Trophoblast cell (in vitro differentiated cells and primary cell): ENCODE data around the gene HIBADH.
"Not testable (repeated sequence)": the region's sequence is repeated elsewhere in the genome, so short reads cannot be mapped to it uniquely, and the experiment has no call there.

Experiments used
- DNase-seq, 2 donors: peaks; one replicate each; pipeline ENCODE4 v3.0.0-alpha.2; 2016
- H2AFZ ChIP-seq: 2 replicates; pipeline ENCODE4 v1.6.1; 2013; ENCODE audit warnings: low read length, moderate library complexity, mild to moderate bottlenecking; ENCODE audit not compliant: insufficient read depth, poor library complexity
- H2AK5ac ChIP-seq: 2 replicates; pipeline ENCODE4 v1.6.1; 2013; ENCODE audit warnings: mild to moderate bottlenecking, low read length
- H2BK120ac ChIP-seq: 2 replicates; pipeline ENCODE4 v1.6.1; 2013; ENCODE audit warnings: low read length, mild to moderate bottlenecking, moderate library complexity; ENCODE audit not compliant: insufficient read depth, poor library complexity
- H2BK12ac ChIP-seq: 2 replicates; pipeline ENCODE4 v1.6.1; 2013; ENCODE audit warnings: mild to moderate bottlenecking, low read length, moderate library complexity
- H2BK5ac ChIP-seq: 2 replicates; pipeline ENCODE4 v1.6.1; 2013; ENCODE audit warnings: low read length, low read depth, moderate library complexity, mild to moderate bottlenecking; ENCODE audit not compliant: poor library complexity
- H3K14ac ChIP-seq: 2 replicates; pipeline ENCODE4 v1.6.1; 2013; ENCODE audit warnings: mild to moderate bottlenecking, low read length
- H3K18ac ChIP-seq: 2 replicates; pipeline ENCODE4 v1.6.1; 2013; ENCODE audit warnings: mild to moderate bottlenecking, low read length
- H3K23ac ChIP-seq: 2 replicates; pipeline ENCODE4 v1.6.1; 2013; ENCODE audit warnings: low read length
- H3K27ac ChIP-seq: 2 replicates; pipeline ENCODE4 v1.5.1; 2013; ENCODE audit warnings: low read depth, mild to moderate bottlenecking, inconsistent platforms, low read length, moderate library complexity
- H3K27me3 ChIP-seq: 2 replicates; pipeline ENCODE4 v1.6.1; 2013; ENCODE audit warnings: inconsistent platforms, mild to moderate bottlenecking, low read length, moderate library complexity; ENCODE audit not compliant: insufficient read depth
- H3K36me3 ChIP-seq, 2 experiments: 1 replicate in 1 of 2; 2 replicates in 1 of 2; pipeline ENCODE4 v1.6.1; 2013; ENCODE audit warnings: low read length in 2 of 2, mild to moderate bottlenecking in 2 of 2, moderate library complexity in 1 of 2; ENCODE audit not compliant: insufficient read depth in 2 of 2, control insufficient read depth in 1 of 2
- H3K4ac ChIP-seq: 2 replicates; pipeline ENCODE4 v1.6.1; 2013; ENCODE audit warnings: low read depth, mild to moderate bottlenecking, low read length, moderate library complexity
- H3K4me1 ChIP-seq, 2 experiments: 1 replicate in 1 of 2; 2 replicates in 1 of 2; pipeline ENCODE4 v1.6.1; 2013; ENCODE audit warnings: low read length in 2 of 2, mild to moderate bottlenecking in 2 of 2, moderate library complexity in 1 of 2; ENCODE audit not compliant: insufficient read depth in 2 of 2, control insufficient read depth in 1 of 2
- H3K4me2 ChIP-seq: 2 replicates; pipeline ENCODE4 v1.6.1; 2013; ENCODE audit warnings: inconsistent platforms, mild to moderate bottlenecking, low read length, moderate library complexity
- H3K4me3 ChIP-seq: 2 replicates; pipeline ENCODE4 v1.5.1; 2013; ENCODE audit warnings: mild to moderate bottlenecking, low read depth, low read length, inconsistent platforms
- H3K79me1 ChIP-seq: one replicate; pipeline ENCODE4 v1.6.1; 2013; ENCODE audit warnings: low read length
- H3K79me2 ChIP-seq: 2 replicates; pipeline ENCODE4 v1.6.1; 2013; ENCODE audit warnings: low read length, mild to moderate bottlenecking; ENCODE audit not compliant: control insufficient read depth, insufficient read depth, poor library complexity
- H3K9ac ChIP-seq: 2 replicates; pipeline ENCODE4 v1.6.1; 2013; ENCODE audit warnings: mild to moderate bottlenecking, low read length
- H3K9me3 ChIP-seq: 2 replicates; pipeline ENCODE4 v1.6.1; 2013; ENCODE audit warnings: low read depth, mild to moderate bottlenecking, control low read depth, inconsistent platforms, low read length; ENCODE audit not compliant: insufficient read depth
- H4K12ac ChIP-seq: 2 replicates; pipeline ENCODE4 v1.6.1; 2013; ENCODE audit warnings: low read depth, mild to moderate bottlenecking, low read length, moderate library complexity
- H4K8ac ChIP-seq: 2 replicates; pipeline ENCODE4 v1.6.1; 2013; ENCODE audit warnings: low read depth, mild to moderate bottlenecking, low read length, moderate library complexity
- H4K91ac ChIP-seq: one replicate; pipeline ENCODE4 v1.6.1; 2013; ENCODE audit warnings: low read depth, mild to moderate bottlenecking, low read length, moderate library complexity
- WGBS: extraction: QIAGEN DNeasy Blood & Tissue Kit; methylation state at CpG from one replicate; pipeline ENCODE4 v1.1.7; 2013; ENCODE audit warnings: missing lambda C conversion rate; ENCODE audit not compliant: insufficient read length, insufficient coverage; ENCODE audit errors: extremely low coverage; 5-methylcytosine and 5-hydroxymethylcytosine counted together

Gene HIBADH

GRCh38 chr7:27510541-27510940, 152.1 kb downstream of the HIBADH start:
- H4K91ac ChIP-seq, result no peak overlapping the region
- no peak overlapping the region for H2AFZ ChIP-seq
- no peaks in the 10 kb centered on the region for H3K9me3 ChIP-seq
- H2BK5ac ChIP-seq, result no peak overlapping the region
- no peak overlapping the region for H3K9ac ChIP-seq
- no peak overlapping the region for H2BK120ac ChIP-seq
- no CpG with 5 or more reads among the region's 2 CpGs for WGBS
- H3K27ac ChIP-seq, result no peak overlapping the region
- no peak overlapping the region for H2BK12ac ChIP-seq
- no peak overlapping the region for H3K4me3 ChIP-seq
- no peaks in the 10 kb centered on the region for H3K27me3 ChIP-seq
- no peak overlapping the region for H3K23ac ChIP-seq
- no peak overlapping the region for H3K18ac ChIP-seq
- no peaks in the 10 kb centered on the region for H3K79me2 ChIP-seq
- no peak overlapping the region for H4K8ac ChIP-seq
- no peak overlapping the region for H3K4ac ChIP-seq
- no peak overlapping the region for H2AK5ac ChIP-seq
- H3K79me1 ChIP-seq, result no peaks in the 10 kb centered on the region
- H3K36me3 ChIP-seq, result no peaks in the 10 kb centered on the region
- H3K4me2 ChIP-seq, result no peak overlapping the region
- no peak for DNase-seq
- H3K14ac ChIP-seq, result no peak overlapping the region
- peaks cover 4 to 7% of the 10 kb centered on the region in 2 experiments for H3K4me1 ChIP-seq
- no peak overlapping the region for H4K12ac ChIP-seq

DNA sequence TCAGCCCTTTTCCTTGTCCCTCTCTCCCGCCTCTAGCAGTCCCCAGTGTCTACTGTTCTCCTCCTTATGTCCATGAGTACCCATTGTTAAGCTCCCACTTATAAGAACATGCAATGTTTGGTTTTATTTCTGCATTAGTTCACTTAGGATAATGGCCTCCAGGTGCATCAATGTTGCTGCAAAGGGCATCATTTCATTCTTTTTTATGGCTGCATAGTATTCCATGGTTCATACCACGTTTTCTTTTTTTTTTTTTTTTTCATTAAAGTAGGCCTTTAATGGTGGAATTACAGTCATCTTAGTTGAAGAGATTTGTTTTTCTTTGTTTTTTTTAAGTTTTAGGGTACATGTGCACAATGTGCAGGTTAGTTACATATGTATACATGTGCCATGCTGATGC, 160.8 kb downstream of the HIBADH start:
- not testable (repeated sequence) for H2BK12ac ChIP-seq, H2BK5ac ChIP-seq, H2AK5ac ChIP-seq, H3K79me2 ChIP-seq, H3K14ac ChIP-seq, H3K23ac ChIP-seq, H4K8ac ChIP-seq, H3K9ac ChIP-seq, H3K18ac ChIP-seq, H2BK120ac ChIP-seq, DNase-seq, H4K12ac ChIP-seq, H3K4me3 ChIP-seq, H3K4me1 ChIP-seq, H3K27me3 ChIP-seq, H3K4me2 ChIP-seq, H3K79me1 ChIP-seq, H2AFZ ChIP-seq, H3K9me3 ChIP-seq, H4K91ac ChIP-seq, H3K36me3 ChIP-seq, H3K4ac ChIP-seq, H3K27ac ChIP-seq
- WGBS, result no CpG with 5 or more reads among the region's 2 CpGs

DNA sequence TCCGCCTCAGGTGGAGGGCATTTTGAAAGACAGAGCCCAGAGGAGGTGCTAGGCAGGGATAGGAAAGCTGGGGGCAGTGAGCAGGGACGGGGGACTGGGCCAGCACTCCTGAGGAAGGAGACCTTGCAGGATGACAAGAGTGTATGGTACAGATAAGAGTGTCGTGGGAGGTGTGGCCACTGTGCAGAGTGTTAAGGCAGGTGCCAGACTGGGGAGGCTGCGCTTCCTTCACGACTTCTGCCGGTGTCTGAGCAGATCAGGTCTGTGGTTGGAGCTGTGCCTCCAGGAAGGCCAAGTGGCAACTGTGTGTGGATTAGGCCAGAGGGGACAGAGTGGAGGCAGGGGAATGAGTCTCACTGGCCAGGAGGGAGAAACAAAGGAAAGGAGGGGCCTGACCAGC, 161.7 kb downstream of the HIBADH start:
- no peak overlapping the region for H3K4me3 ChIP-seq
- no peak overlapping the region for H3K23ac ChIP-seq
- no peaks in the 10 kb centered on the region for H3K9me3 ChIP-seq
- H3K79me2 ChIP-seq, result no peaks in the 10 kb centered on the region
- H2BK120ac ChIP-seq, result no peak overlapping the region
- H2AK5ac ChIP-seq, result no peak overlapping the region
- H4K91ac ChIP-seq, result no peak overlapping the region
- H3K14ac ChIP-seq, result no peak overlapping the region
- H3K36me3 ChIP-seq, result no peaks in the 10 kb centered on the region
- no peak overlapping the region for H3K4me2 ChIP-seq
- no peaks in the 10 kb centered on the region for H3K4me1 ChIP-seq
- H3K27me3 ChIP-seq, result no peaks in the 10 kb centered on the region
- H3K18ac ChIP-seq, result no peak overlapping the region
- WGBS, result no CpG with 5 or more reads among the region's 6 CpGs
- H4K12ac ChIP-seq, result no peak overlapping the region
- H2BK5ac ChIP-seq, result no peak overlapping the region
- no peak overlapping the region for H4K8ac ChIP-seq
- DNase-seq, result no peak
- no peak overlapping the region for H2BK12ac ChIP-seq
- H3K4ac ChIP-seq, result no peak overlapping the region
- no peaks in the 10 kb centered on the region for H3K79me1 ChIP-seq
- H3K9ac ChIP-seq, result no peak overlapping the region
- no peak overlapping the region for H3K27ac ChIP-seq
- H2AFZ ChIP-seq, result no peak overlapping the region

DNA sequence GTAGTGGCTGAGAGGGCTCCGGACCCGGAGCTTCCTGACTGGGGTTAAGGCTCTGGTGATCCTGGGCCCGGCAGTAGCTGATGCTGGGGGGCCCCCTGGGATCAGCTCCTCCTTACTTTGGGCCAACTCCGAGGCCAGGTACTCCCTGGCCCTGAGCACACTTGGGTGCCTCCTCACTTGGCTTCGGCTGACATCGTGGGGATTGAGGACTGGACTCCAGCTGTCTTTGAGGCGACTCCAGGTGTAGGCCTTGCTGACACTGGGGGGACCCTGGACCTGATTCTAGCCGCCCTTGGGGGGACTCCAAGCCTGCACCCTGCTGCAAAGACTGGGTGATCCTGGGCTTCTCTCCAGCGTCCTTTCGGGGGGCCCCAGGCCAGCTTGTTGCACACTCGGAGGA, 170.5 kb downstream of the HIBADH start:
- no CpG with 5 or more reads among the region's 11 CpGs for WGBS

More for the DNA sequence above, 170.5 kb downstream of the HIBADH start:
- Histone ChIP-seq H2BK5ac (no peak overlapping the region), H3K36me3 (no peaks in the 10 kb centered on the region), H4K8ac (no peak overlapping the region), H3K4me3 (no peak overlapping the region), H3K14ac (no peak overlapping the region), H3K23ac (no peak overlapping the region), H3K9me3 (peaks cover 7% of the 10 kb centered on the region), H3K4me1 (no peaks in the 10 kb centered on the region), H3K9ac (no peak overlapping the region), H3K79me1 (no peaks in the 10 kb centered on the region), H3K27ac (no peak overlapping the region), H3K79me2 (no peaks in the 10 kb centered on the region), H3K18ac (no peak overlapping the region), H2AK5ac (no peak overlapping the region), H3K27me3 (no peaks in the 10 kb centered on the region), H2BK120ac (no peak overlapping the region), H3K4me2 (no peak overlapping the region), H4K12ac (no peak overlapping the region), H4K91ac (no peak overlapping the region), H2AFZ (no peak overlapping the region), H2BK12ac (no peak overlapping the region), H3K4ac (no peak overlapping the region)
- no peak for DNase-seq
